Lower leg skin (tissue), 4 donors: ENCODE measurements around the gene RNF13. TPM values are rescaled to one million over a fixed set of nuclear protein-coding genes. Genes with fewer than 3 reads are reported as not detected.

Source experiments
- DNase-seq, 2 donors: peaks; one replicate each; pipeline ENCODE4 v3.0.0-alpha.2; 2019; ENCODE audit warnings: low spot score in 2 of 2
- H3K4me3 ChIP-seq: fragments of 200-600 bp; sonication (generic); 2 replicates; pipeline ENCODE4 v1.5.1; 2017; ENCODE audit warnings: mild to moderate bottlenecking, low read depth; ENCODE audit not compliant: poor library complexity, severe bottlenecking
- POLR2A ChIP-seq, 2 donors: fragments of 450-650 bp; IDR thresholded peaks; one replicate each; pipeline ENCODE4 v1.6.1; 2016 to 2017; ENCODE audit warnings: antibody characterized with exemption in 2 of 2, mild to moderate bottlenecking in 1 of 2, moderate library complexity in 1 of 2
- WGBS, 2 donors: methylation state at CpG; one replicate each; pipeline ENCODE4 v1.1.5; 2018; 5-methylcytosine and 5-hydroxymethylcytosine counted together
- intact Hi-C: fragments of 100-400 bp; cut with DNase I; formaldehyde crosslinking; loops from one replicate; pipeline ENCODE4 v1.15.0; 2023; ENCODE audit warnings: low total_unique reads
- total RNA-seq, 4 donors: library from RNA; depleted of rRNA; stranded (reverse); fragments of >200 nt; gene quantifications; one replicate each; pipeline ENCODE4 v1.1.0, GENCODE V29; 2016
- TF ChIP-seq, protein P1 (sequence below), 3 donors: fragments of 450-650 bp; IDR thresholded peaks; one replicate each; pipeline ENCODE4 v1.5.1; 2016; ENCODE audit warnings: antibody characterized with exemption in 3 of 3, mild to moderate bottlenecking in 3 of 3, moderate library complexity in 2 of 3

Gene RNF13
- total RNA-seq, 4 donors from 2014 or later = 53.1 to 101 (median 86.5) TPM

DNA sequence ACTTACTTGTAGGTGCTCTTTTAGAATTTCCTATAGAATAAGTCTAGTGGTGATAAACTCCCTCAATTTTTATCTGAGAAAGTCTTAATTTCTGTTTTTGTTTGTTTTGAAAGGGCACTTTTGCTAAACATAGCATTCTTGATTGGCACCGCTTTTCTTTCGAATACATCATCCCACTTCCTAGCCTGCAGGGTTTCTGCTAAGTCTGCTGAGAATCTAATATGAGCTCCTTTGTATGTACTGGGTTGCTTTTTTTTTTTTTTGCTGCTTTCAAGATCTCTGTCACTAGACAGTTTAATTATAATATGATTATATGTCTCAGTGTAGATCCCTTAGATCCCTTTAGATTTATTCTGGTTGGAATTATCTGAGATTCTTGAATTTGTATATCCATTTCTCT is 136.2 kb downstream of the RNF13 start:
- 84 to 89% methylated on average over 2 of the region's 2 CpGs for WGBS, 2 donors
- TF ChIP-seq POLR2A (IDR thresholded peaks at IDR 0.05) = no peak
- TF ChIP-seq, protein P1, sequence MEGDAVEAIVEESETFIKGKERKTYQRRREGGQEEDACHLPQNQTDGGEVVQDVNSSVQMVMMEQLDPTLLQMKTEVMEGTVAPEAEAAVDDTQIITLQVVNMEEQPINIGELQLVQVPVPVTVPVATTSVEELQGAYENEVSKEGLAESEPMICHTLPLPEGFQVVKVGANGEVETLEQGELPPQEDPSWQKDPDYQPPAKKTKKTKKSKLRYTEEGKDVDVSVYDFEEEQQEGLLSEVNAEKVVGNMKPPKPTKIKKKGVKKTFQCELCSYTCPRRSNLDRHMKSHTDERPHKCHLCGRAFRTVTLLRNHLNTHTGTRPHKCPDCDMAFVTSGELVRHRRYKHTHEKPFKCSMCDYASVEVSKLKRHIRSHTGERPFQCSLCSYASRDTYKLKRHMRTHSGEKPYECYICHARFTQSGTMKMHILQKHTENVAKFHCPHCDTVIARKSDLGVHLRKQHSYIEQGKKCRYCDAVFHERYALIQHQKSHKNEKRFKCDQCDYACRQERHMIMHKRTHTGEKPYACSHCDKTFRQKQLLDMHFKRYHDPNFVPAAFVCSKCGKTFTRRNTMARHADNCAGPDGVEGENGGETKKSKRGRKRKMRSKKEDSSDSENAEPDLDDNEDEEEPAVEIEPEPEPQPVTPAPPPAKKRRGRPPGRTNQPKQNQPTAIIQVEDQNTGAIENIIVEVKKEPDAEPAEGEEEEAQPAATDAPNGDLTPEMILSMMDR (IDR thresholded peaks at IDR 0.05) = no peak
- intact Hi-C loops = no loop called here
- DNase-seq = no peak
- H3K4me3 ChIP-seq = no peak overlapping the region

DNA sequence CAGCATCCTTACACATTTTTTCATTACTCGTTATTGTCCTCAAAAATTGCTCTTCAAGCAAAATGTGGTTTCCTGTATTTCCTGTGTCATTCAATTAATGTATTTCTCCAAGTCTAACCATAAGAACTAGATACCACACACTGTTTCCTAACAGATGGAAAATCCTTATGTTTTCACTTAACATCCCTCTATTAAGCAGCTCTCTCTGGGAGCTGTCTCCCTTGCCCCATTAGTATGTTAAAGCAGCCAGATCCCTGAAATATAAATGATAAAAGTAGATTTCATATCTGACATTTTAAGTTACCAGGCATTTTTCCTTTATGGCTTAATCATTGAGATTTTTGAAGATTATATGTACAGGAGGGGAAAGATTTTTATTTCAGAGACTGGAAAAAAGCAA is 141.8 kb downstream of the RNF13 start:
- no peak for TF ChIP-seq POLR2A (IDR thresholded peaks at IDR 0.05)
- TF ChIP-seq, protein P1 (IDR thresholded peaks at IDR 0.05) = no peak
- no peak for DNase-seq
- intact Hi-C loops = no loop called here
- 57 to 64% methylated on average over 1 of the region's 1 CpG for WGBS, 2 donors
- H3K4me3 ChIP-seq = no peak overlapping the region

DNA sequence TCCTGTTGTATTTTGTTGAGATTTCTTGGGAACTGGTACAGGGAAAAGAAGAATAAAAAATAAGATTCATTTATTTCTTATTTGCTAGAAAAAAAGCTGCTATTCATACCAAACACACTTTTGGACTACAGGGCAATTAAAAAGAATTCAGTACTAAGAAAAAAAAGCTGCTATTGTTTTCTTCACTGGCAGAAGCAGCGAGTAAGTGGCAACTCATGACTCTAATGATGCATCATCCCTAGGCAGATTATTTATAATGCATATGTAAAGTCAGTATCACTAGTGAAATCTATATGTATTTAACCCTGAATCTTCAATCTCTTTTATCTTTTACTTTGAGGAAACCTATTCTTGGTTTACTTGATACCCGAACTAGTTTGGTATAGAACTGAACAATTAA is 142.4 kb downstream of the RNF13 start:
- intact Hi-C loops = no loop called here
- WGBS, 2 donors = 87 to 88% methylated on average over 2 of the region's 2 CpGs
- TF ChIP-seq, protein P1 (IDR thresholded peaks at IDR 0.05) = no peak
- no peak for DNase-seq
- H3K4me3 ChIP-seq = no peak overlapping the region

DNA sequence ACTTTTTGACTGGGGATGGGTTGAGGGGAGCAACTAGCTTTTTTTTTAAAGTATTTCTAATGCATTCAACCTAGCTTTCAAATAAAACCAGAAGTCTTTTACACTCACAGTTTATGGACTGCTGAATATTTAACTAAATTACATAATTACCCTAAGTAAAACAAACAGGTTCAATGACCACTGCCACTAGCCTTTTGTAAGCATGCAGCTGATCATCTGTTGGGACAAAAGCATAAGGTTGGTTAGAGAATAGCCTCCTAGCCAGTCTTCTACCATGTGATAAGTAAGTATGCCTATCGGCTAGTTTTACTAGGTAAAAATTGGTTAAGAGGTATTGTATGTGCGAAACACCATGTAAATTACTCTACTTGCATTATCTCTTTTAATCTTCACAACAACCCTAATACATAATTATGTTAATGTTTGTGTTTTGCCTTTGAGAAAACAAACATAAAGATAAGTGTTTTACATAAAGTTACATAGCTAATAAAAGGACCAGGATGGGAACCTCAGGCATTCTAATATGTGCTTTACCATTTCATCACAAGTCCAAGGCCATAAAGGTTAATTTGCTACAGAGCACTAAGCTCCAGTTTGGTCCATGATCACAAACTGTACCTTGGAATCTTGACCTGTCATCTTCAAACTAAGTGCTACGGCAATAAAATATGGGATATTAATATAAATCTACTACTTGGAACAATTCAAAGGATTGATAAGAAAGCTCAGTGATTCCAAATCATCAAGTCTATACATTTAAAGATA is 144.5 kb downstream of the RNF13 start:
- DNase-seq = no peak
- TF ChIP-seq, protein P1 (IDR thresholded peaks at IDR 0.05) = no peak
- no peak for TF ChIP-seq POLR2A (IDR thresholded peaks at IDR 0.05)
- intact Hi-C loops = no loop called here
- H3K4me3 ChIP-seq = no peak overlapping the region
- 96 to 99% methylated on average over 3 of the region's 3 CpGs for WGBS, 2 donors

DNA sequence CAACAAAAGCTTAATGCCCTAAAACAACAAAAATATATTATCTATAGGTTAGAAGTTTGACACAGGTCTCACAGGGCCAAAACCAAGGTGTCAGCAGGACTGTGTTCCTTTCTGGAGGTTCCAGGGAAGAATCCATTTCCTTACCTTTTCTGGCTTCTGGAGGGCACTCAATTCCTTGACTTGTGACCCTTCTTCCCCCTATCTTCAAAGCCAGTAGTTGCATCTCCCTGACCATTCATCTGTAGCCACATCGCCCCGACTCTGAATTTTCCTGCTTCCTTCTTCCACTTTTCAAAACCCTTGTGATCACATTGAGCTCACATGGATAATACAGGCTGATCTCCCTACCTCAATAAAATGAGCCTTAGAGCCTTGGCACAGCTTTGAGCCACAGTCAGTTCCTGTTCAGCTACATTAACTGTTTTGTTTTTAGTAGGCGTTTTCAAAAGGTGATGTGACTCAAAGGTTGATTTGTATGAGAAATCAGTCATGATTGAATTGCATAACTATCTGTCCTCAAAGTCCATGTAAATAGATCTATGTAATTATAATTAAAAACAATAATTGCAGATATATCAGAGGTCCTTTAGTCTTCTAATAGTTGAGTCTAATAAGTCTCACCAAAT is 145.3 kb downstream of the RNF13 start:
- TF ChIP-seq, protein P1 (IDR thresholded peaks at IDR 0.05) = no peak
- TF ChIP-seq POLR2A (IDR thresholded peaks at IDR 0.05) = no peak
- 77 to 82% methylated on average over 3 of the region's 3 CpGs for WGBS, 2 donors
- intact Hi-C loops = no loop called here
- no peak for DNase-seq
- no peak overlapping the region for H3K4me3 ChIP-seq
